SK-N-SH treated with all-trans-retinoic acid at 6 μM for 48 hours (cell line): ENCODE data around the gene KCNJ16.

Experiments used
- ARNTL ChIP-seq: fragments of 450-650 bp; formaldehyde crosslinking; IDR thresholded peaks from 2 replicates; pipeline ENCODE4 v1.5.0; 2020; ENCODE audit warnings: low read depth, mild to moderate bottlenecking, moderate library complexity, borderline replicate concordance
- ISL1 ChIP-seq: fragments of 250-450 bp; sonication (Bioruptor Pico); IDR thresholded peaks from 2 replicates; pipeline ENCODE4 v2.1.2; 2022; ENCODE audit warnings: mild to moderate bottlenecking, moderate library complexity
- OSR1 ChIP-seq: fragments of 250-450 bp; sonication (Bioruptor Pico); IDR thresholded peaks from 2 replicates; pipeline ENCODE4 v1.8.0; 2022; ENCODE audit warnings: moderate library complexity, mild to moderate bottlenecking, inconsistent platforms
- SNAI2 ChIP-seq: fragments of 250-450 bp; sonication (Bioruptor Pico); IDR thresholded peaks from 2 replicates; pipeline ENCODE4 v1.5.0; 2020; ENCODE audit warnings: mild to moderate bottlenecking, moderate library complexity
- TOX ChIP-seq: fragments of 250-450 bp; sonication (Bioruptor Pico); IDR thresholded peaks from 2 replicates; pipeline ENCODE4 v1.8.0; 2021; ENCODE audit warnings: mild to moderate bottlenecking, moderate library complexity, borderline replicate concordance
- ZFP3 ChIP-seq: fragments of 250-450 bp; sonication (Bioruptor Pico); IDR thresholded peaks from 2 replicates; pipeline ENCODE4 v1.5.0; 2020; ENCODE audit warnings: mild to moderate bottlenecking, moderate library complexity

DNA sequence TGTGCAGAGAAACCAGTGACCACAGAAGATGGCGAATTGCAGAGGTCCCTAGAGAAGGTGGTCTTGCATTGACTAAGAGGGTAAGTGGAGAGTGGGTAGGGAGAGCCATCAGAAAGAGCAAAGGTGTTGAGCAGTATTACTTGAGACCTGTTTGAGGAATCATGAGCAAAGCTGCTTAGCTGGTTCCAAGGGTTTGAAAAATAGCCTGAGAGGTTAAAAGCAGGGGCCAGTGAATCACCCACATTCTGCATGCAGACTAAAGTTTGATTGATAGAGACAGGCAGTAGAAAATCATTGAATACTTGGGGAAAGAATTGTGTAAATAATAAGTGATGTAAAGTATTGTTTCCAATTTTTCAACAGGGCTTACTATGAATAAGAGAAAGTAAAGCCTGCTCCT lies 34.0 kb upstream of the KCNJ16 start:
- TF ChIP-seq ARNTL (CRISPR knock-in tag) (no peak), ZFP3 (CRISPR knock-in tag) (no peak), TOX (CRISPR knock-in tag) (no peak), OSR1 (CRISPR knock-in tag) (no peak), SNAI2 (no peak), ISL1 (no peak)
